Kidney epithelial cell (primary cell): ENCODE results near the gene CCDC136. TPM values are rescaled to one million over a fixed set of nuclear protein-coding genes. Genes with fewer than 3 reads are reported as not detected.

Experiments
- DNase-seq: peaks from one replicate; pipeline ENCODE4 v3.0.0-alpha.2; 2010; ENCODE audit warnings: low read depth
- H3K27me3 ChIP-seq: 2 replicates; pipeline ENCODE4 v1.6.0; 2011; ENCODE audit warnings: low read length; ENCODE audit not compliant: control insufficient read depth, insufficient read depth
- H3K36me3 ChIP-seq: 2 replicates; pipeline ENCODE4 v1.5.1; 2011; ENCODE audit warnings: low read length; ENCODE audit not compliant: control insufficient read depth, insufficient read depth
- H3K4me3 ChIP-seq: 2 replicates; pipeline ENCODE4 v1.5.1; 2011; ENCODE audit warnings: low read depth, mild to moderate bottlenecking, control low read depth, low read length
- total RNA-seq: library from RNA; depleted of rRNA; stranded (reverse); fragments of >200 nt; gene quantifications from 2 replicates; pipeline ENCODE4 v1.2.3, GENCODE V29; 2015
- TF ChIP-seq, protein P1 (sequence below): IDR thresholded peaks from 2 replicates; pipeline ENCODE4 v1.5.1; 2011; ENCODE audit warnings: mild to moderate bottlenecking, moderate library complexity, low read length, control low read depth, inconsistent platforms; ENCODE audit not compliant: insufficient read depth, poor library complexity, severe bottlenecking

CCDC136 gene
- total RNA-seq, 1 donor from 2014 or later = 7.2 TPM

GRCh38 chr7:128835790-128836641, 44.2 kb downstream of the CCDC136 start:
- Histone ChIP-seq H3K27me3 (no peaks in the 10 kb centered on the region), H3K4me3 (no peak overlapping the region), H3K36me3 (peaks cover 6% of the 10 kb centered on the region)
- TF ChIP-seq, protein P1, sequence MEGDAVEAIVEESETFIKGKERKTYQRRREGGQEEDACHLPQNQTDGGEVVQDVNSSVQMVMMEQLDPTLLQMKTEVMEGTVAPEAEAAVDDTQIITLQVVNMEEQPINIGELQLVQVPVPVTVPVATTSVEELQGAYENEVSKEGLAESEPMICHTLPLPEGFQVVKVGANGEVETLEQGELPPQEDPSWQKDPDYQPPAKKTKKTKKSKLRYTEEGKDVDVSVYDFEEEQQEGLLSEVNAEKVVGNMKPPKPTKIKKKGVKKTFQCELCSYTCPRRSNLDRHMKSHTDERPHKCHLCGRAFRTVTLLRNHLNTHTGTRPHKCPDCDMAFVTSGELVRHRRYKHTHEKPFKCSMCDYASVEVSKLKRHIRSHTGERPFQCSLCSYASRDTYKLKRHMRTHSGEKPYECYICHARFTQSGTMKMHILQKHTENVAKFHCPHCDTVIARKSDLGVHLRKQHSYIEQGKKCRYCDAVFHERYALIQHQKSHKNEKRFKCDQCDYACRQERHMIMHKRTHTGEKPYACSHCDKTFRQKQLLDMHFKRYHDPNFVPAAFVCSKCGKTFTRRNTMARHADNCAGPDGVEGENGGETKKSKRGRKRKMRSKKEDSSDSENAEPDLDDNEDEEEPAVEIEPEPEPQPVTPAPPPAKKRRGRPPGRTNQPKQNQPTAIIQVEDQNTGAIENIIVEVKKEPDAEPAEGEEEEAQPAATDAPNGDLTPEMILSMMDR = no peak
- DNase-seq = no peak

DNA sequence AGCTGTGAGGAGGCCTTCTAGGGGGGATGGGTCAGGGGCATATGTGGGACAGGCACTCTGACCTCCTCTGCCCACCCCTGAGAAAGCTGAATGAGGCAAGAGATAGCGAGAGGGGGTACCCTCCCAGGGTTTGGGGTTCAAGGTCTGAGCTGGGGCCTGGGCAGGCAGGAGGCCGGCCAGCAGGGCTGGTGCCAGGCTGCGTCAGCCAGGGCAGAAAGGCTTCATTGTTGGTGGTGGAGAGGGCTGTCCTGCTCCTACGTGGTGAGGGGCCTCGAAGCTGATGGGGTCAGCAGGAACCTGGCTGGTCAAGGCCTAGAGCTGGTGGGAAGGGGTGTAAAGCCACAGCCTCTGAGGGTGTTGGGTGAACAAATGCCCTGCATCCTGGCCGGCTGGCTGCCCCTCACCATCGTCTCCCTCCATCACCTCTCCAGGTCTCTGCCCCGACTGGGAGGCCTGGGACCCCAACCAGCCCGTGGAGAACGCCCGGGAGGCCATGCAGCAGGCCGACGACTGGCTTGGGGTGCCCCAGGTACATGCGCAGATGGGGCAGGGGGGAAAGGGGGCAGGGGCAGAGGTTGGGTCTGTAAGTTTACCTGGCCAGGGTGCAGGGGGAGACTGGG, 45.1 kb downstream of the CCDC136 start:
- no peak overlapping the region for H3K4me3 ChIP-seq
- no peaks in the 10 kb centered on the region for H3K27me3 ChIP-seq
- peaks cover 9% of the 10 kb centered on the region for H3K36me3 ChIP-seq
- DNase-seq = no peak
- TF ChIP-seq, protein P1 = no peak

DNA sequence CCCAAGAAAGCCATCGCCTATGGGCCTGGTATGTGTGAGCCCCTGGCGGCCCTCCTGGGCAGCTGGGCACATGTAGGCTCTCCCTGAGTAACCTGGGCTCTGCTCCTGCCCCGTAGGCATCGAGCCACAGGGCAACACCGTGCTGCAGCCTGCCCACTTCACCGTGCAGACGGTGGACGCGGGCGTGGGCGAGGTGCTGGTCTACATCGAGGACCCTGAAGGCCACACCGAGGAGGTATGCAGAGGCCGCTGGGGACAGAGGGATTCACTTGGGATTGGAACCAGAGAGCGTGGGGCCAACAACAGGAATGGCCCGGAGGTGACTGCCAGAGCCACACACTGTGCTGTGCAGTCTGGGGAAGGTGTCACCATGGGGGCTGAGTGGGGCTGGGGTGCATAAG, 45.8 kb downstream of the CCDC136 start:
- DNase-seq = no peak
- TF ChIP-seq, protein P1 = no peak
- H3K4me3 ChIP-seq = no peak overlapping the region
- no peaks in the 10 kb centered on the region for H3K27me3 ChIP-seq
- peaks cover 11% of the 10 kb centered on the region for H3K36me3 ChIP-seq

GRCh38 chr7:128838109-128838779, 46.5 kb downstream of the CCDC136 start:
- Histone ChIP-seq H3K27me3 (no peaks in the 10 kb centered on the region), H3K4me3 (no peak overlapping the region), H3K36me3 (peaks cover 11% of the 10 kb centered on the region)
- TF ChIP-seq, protein P1 = no peak
- no peak for DNase-seq

DNA sequence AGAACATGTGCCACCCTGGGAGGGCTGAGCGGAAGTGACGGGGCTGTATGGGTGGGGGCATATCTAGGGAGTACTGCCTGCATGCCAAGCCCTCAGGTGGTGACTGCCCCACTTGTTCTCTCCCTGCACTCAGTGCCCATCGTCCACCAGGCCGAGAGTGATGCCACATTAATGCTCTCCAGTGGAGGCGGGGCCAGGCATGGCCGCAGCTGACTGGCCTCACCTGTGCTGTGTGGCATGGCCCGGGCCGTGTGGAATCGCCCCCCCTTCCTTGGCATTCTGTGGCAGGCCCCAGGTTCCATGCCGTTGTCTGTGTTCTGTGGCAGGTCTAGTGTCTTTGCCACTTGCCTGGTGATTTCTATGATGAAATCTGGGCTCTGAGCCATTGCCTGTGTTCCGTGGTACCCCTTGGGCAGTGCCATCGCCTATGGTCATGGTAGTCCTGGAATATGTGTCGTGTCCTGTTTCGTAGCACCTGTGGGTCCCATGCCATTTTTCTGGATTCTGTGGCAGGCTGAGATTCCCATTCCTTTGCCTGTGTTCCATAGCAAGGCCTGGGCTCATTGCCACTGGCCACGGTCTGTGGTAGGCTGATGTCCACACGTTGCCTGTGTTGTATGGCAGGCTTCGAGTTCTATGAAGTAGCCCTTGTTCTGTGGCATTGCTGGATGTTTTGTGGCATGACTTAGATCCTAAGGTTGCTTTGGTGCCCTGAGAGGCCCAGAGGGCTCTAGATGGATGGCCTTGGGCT, 47.4 kb downstream of the CCDC136 start:
- Histone ChIP-seq H3K4me3 (no peak overlapping the region), H3K36me3 (peaks cover 11% of the 10 kb centered on the region), H3K27me3 (no peaks in the 10 kb centered on the region)
- TF ChIP-seq, protein P1 = no peak
- DNase-seq = no peak
